CD14-positive monocyte (primary cell): ENCODE results near the gene SH2B3. TPM values are rescaled to one million over a fixed set of nuclear protein-coding genes. Genes with fewer than 3 reads are reported as not detected.
A peak's percentile ranks its signal among the peaks of the same experiment; 100 is the strongest.

ENCODE experiments used
- DNase-seq, 3 donors: peaks; one replicate each; pipeline ENCODE4 v3.0.0-alpha.2; 2011 to 2022
- H2AFZ ChIP-seq: 2 replicates; pipeline ENCODE4 v1.6.0; 2012; ENCODE audit warnings: mild to moderate bottlenecking, low read depth, low read length, inconsistent platforms; ENCODE audit not compliant: insufficient read depth, poor library complexity, severe bottlenecking
- H3K27ac ChIP-seq, 2 donors: 1 replicate in 1 of 2; 2 replicates in 1 of 2; pipeline ENCODE4 v1.5.1; 2012 to 2013; ENCODE audit warnings: low read length in 2 of 2, control low read depth in 1 of 2, inconsistent platforms in 1 of 2, low read depth in 1 of 2, mild to moderate bottlenecking in 1 of 2
- H3K27me3 ChIP-seq, 2 donors: one replicate each; pipeline versions ENCODE4 v1.6.0 to v1.6.1; 2011 to 2013; ENCODE audit warnings: low read length in 2 of 2; ENCODE audit not compliant: control insufficient read depth in 2 of 2, insufficient read depth in 2 of 2
- H3K36me3 ChIP-seq, 2 donors: replicated peaks in 1 of 2; 1 replicate in 1 of 2; 2 replicates in 1 of 2; pipeline versions ENCODE4 v1.5.1 to v1.6.1; 2012 to 2013; ENCODE audit warnings: low read length in 2 of 2, control low read depth in 1 of 2, inconsistent platforms in 1 of 2, mild to moderate bottlenecking in 1 of 2; ENCODE audit not compliant: insufficient read depth in 2 of 2, control insufficient read depth in 1 of 2
- H3K4me1 ChIP-seq, 2 donors: 1 replicate in 1 of 2; 2 replicates in 1 of 2; pipeline versions ENCODE4 v1.5.1 to v1.6.1; 2012 to 2013; ENCODE audit warnings: low read length in 2 of 2, control low read depth in 1 of 2, inconsistent platforms in 1 of 2, mild to moderate bottlenecking in 1 of 2, moderate library complexity in 1 of 2; ENCODE audit not compliant: insufficient read depth in 2 of 2, control insufficient read depth in 1 of 2
- H3K4me2 ChIP-seq: replicated peaks from 2 replicates; pipeline ENCODE3; 2012; ENCODE audit warnings: low read length, moderate library complexity, mild to moderate bottlenecking; ENCODE audit not compliant: poor library complexity, severe bottlenecking; ENCODE audit errors: extremely low read depth
- H3K4me3 ChIP-seq, 3 experiments: fragments of 200-600 bp in 1 of 3; sonication (generic) in 1 of 3; replicated peaks in 1 of 3; 1 replicate in 2 of 3; 2 replicates in 1 of 3; pipeline ENCODE4 v1.5.1; 2011 to 2013; ENCODE audit warnings: low read length in 3 of 3, mild to moderate bottlenecking in 3 of 3, control low read depth in 2 of 3, low read depth in 2 of 3, inconsistent platforms in 1 of 3, moderate library complexity in 1 of 3
- H3K79me2 ChIP-seq: 2 replicates; pipeline ENCODE4 v1.6.0; 2012; ENCODE audit warnings: mild to moderate bottlenecking, control low read depth, inconsistent platforms, low read length, moderate library complexity; ENCODE audit not compliant: insufficient read depth
- H3K9ac ChIP-seq: 2 replicates; pipeline ENCODE4 v1.6.0; 2017; ENCODE audit warnings: low read length, mild to moderate bottlenecking; ENCODE audit not compliant: insufficient read depth, poor library complexity, severe bottlenecking
- H3K9me3 ChIP-seq, 2 donors: replicated peaks in 1 of 2; 1 replicate in 1 of 2; 2 replicates in 1 of 2; pipeline versions ENCODE4 v1.5.1 to v1.6.1; 2012 to 2013; ENCODE audit warnings: low read length in 2 of 2, control low read depth in 1 of 2; ENCODE audit not compliant: control insufficient read depth in 1 of 2, insufficient read depth in 1 of 2
- H4K20me1 ChIP-seq: 2 replicates; pipeline ENCODE4 v1.6.0; 2012; ENCODE audit warnings: mild to moderate bottlenecking, low read length, control low read depth, moderate library complexity; ENCODE audit not compliant: insufficient read depth
- H3K27ac Mint-ChIP-seq, 7 donors: one replicate each; pipeline ENCODE4 v1.8.0; 2020; ENCODE audit warnings: mild to moderate bottlenecking in 7 of 7, mixed read lengths in 7 of 7, moderate library complexity in 6 of 7, inconsistent platforms in 2 of 7
- H3K27me3 Mint-ChIP-seq, 3 donors: one replicate each; pipeline ENCODE4 v1.8.0; 2021 to 2022; ENCODE audit warnings: low read depth in 3 of 3, mild to moderate bottlenecking in 3 of 3, mixed read lengths in 3 of 3, moderate library complexity in 3 of 3, inconsistent platforms in 1 of 3
- H3K36me3 Mint-ChIP-seq, 2 donors: one replicate each; pipeline ENCODE4 v1.8.0; 2020; ENCODE audit warnings: mixed read lengths in 2 of 2, inconsistent platforms in 1 of 2, mild to moderate bottlenecking in 1 of 2
- H3K4me1 Mint-ChIP-seq: one replicate; pipeline ENCODE4 v1.8.0; 2020; ENCODE audit warnings: mild to moderate bottlenecking, mixed read lengths
- H3K4me3 Mint-ChIP-seq, 2 donors: one replicate each; pipeline ENCODE4 v1.8.0; 2020; ENCODE audit warnings: mild to moderate bottlenecking in 2 of 2, mixed read lengths in 2 of 2, moderate library complexity in 1 of 2
- H3K9me3 Mint-ChIP-seq, 7 donors: one replicate each; pipeline ENCODE4 v1.8.0; 2020 to 2022; ENCODE audit warnings: mixed read lengths in 7 of 7, mild to moderate bottlenecking in 6 of 7, moderate library complexity in 6 of 7, inconsistent platforms in 2 of 7
- CTCF ChIP-seq: fragments of 200-600 bp; IDR thresholded peaks from one replicate; pipeline ENCODE4 v1.8.0; 2022; ENCODE audit warnings: antibody characterized with exemption, mild to moderate bottlenecking
- WGBS: methylation state at CpG from one replicate; pipeline ENCODE4 v1.1.5; 2013; ENCODE audit warnings: missing lambda C conversion rate; ENCODE audit not compliant: insufficient coverage; 5-methylcytosine and 5-hydroxymethylcytosine counted together
- intact Hi-C, 2 donors: fragments of 100-400 bp; cut with micrococcal nuclease; formaldehyde crosslinking; loops; one replicate each; pipeline versions ENCODE4 v1.15.0 to v1.15.1; 2023
- polyA plus RNA-seq, 3 donors: library from polyadenylated mRNA; depleted of rRNA in 1 of 3; unstranded in 2 of 3; stranded (reverse) in 1 of 3; fragments of 300-500 nt in 2 of 3; fragments of >200 nt in 1 of 3; fragmentation: Illumina TruSeq in 2 of 3; gene quantifications; 1 replicate in 2 of 3; 2 replicates in 1 of 3; pipeline ENCODE4 v1.2.3, GENCODE V29; 2012 to 2021

Gene SH2B3
- polyA plus RNA-seq, 3 donors = 15.2 to 136 (median 33.5) TPM

- Histone ChIP-seq H2AFZ (no peak overlapping the region), H3K27ac (no peak overlapping the region), H4K20me1 (peaks cover 14% of the 10 kb centered on the region), H3K4me3 (no peak overlapping the region), H3K4me2 (no peak overlapping the region), H3K9ac (peak overlapping the region; percentile 36), H3K36me3 (peaks cover 24 to 39% of the 10 kb centered on the region in 2 donors), H3K4me1 (peaks cover 12 to 18% of the 10 kb centered on the region in 2 donors), H3K9me3 (no peaks in the 10 kb centered on the region), H3K79me2 (no peaks in the 10 kb centered on the region), H3K27me3 (no peaks in the 10 kb centered on the region)
- TF ChIP-seq CTCF = no peak
- H3K4me3 Mint-ChIP-seq = no peak overlapping the region
- H3K36me3 Mint-ChIP-seq = peaks cover 39 to 48% of the 10 kb centered on the region in 2 donors
- H3K9me3 Mint-ChIP-seq = peaks cover 0 to 2% (median 0%) of the 10 kb centered on the region in 7 donors
- H3K4me1 Mint-ChIP-seq = peaks cover 30% of the 10 kb centered on the region
- intact Hi-C loops = no loop called here
- peaks cover 5 to 9% (median 6%) of the 10 kb centered on the region in 3 donors for H3K27me3 Mint-ChIP-seq
- 27% methylated on average over 5 of the region's 13 CpGs for WGBS
- no peak for DNase-seq
- no peak overlapping the region for H3K27ac Mint-ChIP-seq
These were observed 44.5 kb upstream of the SH2B3 start for GRCh38 chr12:111361073-111361716.

GRCh38 chr12:111361717-111362576 lies 43.8 kb upstream of the SH2B3 start:
- no peak overlapping the region for H3K27ac ChIP-seq
- intact Hi-C loops = no loop called here
- H3K4me3 Mint-ChIP-seq = no peak overlapping the region
- H3K79me2 ChIP-seq = no peaks in the 10 kb centered on the region
- 96% methylated on average over 17 of the region's 18 CpGs for WGBS
- H3K4me2 ChIP-seq = no peak overlapping the region
- no peak for TF ChIP-seq CTCF
- peaks cover 24 to 39% of the 10 kb centered on the region in 2 donors for H3K36me3 ChIP-seq
- peaks cover 21% of the 10 kb centered on the region for H4K20me1 ChIP-seq
- H3K4me3 ChIP-seq = no peak overlapping the region
- peaks cover 44 to 53% of the 10 kb centered on the region in 2 donors for H3K36me3 Mint-ChIP-seq
- H2AFZ ChIP-seq = no peak overlapping the region
- H3K9me3 ChIP-seq = no peaks in the 10 kb centered on the region
- peaks cover 36% of the 10 kb centered on the region for H3K4me1 Mint-ChIP-seq
- H3K9me3 Mint-ChIP-seq = peaks cover 0 to 2% (median 0%) of the 10 kb centered on the region in 7 donors
- H3K4me1 ChIP-seq = peaks cover 13 to 19% of the 10 kb centered on the region in 2 donors
- no peak overlapping the region for H3K27ac Mint-ChIP-seq
- peaks cover 5 to 9% (median 6%) of the 10 kb centered on the region in 3 donors for H3K27me3 Mint-ChIP-seq
- H3K27me3 ChIP-seq = no peaks in the 10 kb centered on the region
- no peak for DNase-seq
- no peak overlapping the region for H3K9ac ChIP-seq
